Measurements from ENCODE around the gene GLI2.

GLI2 gene

GRCh38 chr2:120768112-120769048, 32.7 kb downstream of the GLI2 start:
- H4K8ac ChIP-seq (ENCODE audit: low read depth, low read length) = no peak overlapping the region
- H2BK12ac ChIP-seq (ENCODE audit: low read length) = no peak overlapping the region
- no peak overlapping the region for H2AFZ ChIP-seq (ENCODE audit: low read length)
- no peaks in the 10 kb centered on the region for H3K27me3 ChIP-seq (ENCODE audit: control insufficient read depth in 3 of 3, insufficient read depth in 3 of 3, low read depth in 1 of 3, low read length in 3 of 3)
- H3K4me3 ChIP-seq (ENCODE audit: low read length in 2 of 2) = no peak overlapping the region
- H3K18ac ChIP-seq (ENCODE audit: low read length) = no peak overlapping the region
- no peak overlapping the region for H3K14ac ChIP-seq (ENCODE audit: low read length)
- WGBS, 2 donors (ENCODE audit: extremely low coverage in 2 of 2, insufficient read length in 2 of 2, insufficient replicate concordance in 1 of 2) = no CpG with 5 or more reads among the region's 17 CpGs
- no peak overlapping the region for H3K27ac ChIP-seq (replicated peaks; ENCODE audit: low read length)
- peaks cover 2 to 22% of the 10 kb centered on the region in 2 donors for H3K36me3 ChIP-seq (replicated peaks in 1 of 2; ENCODE audit: control insufficient read depth in 2 of 2, insufficient read depth in 2 of 2, low read length in 2 of 2)
- DNase-seq (ENCODE audit: low spot score) = no peak
- no peak overlapping the region for H3K4me2 ChIP-seq (ENCODE audit: insufficient read depth, low read length, poor library complexity, severe bottlenecking)
- no peak overlapping the region for H2BK5ac ChIP-seq (ENCODE audit: low read length)
- no peak overlapping the region for H4K91ac ChIP-seq (ENCODE audit: low read depth, low read length, poor library complexity)
- no peak overlapping the region for H2BK15ac ChIP-seq (ENCODE audit: low read length)
- no peaks in the 10 kb centered on the region for H3K9me3 ChIP-seq (replicated peaks in 1 of 2; ENCODE audit: control insufficient read depth in 2 of 2, insufficient read depth in 1 of 2, low read depth in 1 of 2, low read length in 2 of 2)
- no peak overlapping the region for H3K4ac ChIP-seq (ENCODE audit: low read length)
- H2AK5ac ChIP-seq (ENCODE audit: low read depth, low read length) = no peak overlapping the region
- no peak overlapping the region for H3K9ac ChIP-seq (ENCODE audit: low read depth, low read length, poor library complexity)
- H3K79me1 ChIP-seq (ENCODE audit: low read depth, low read length) = peaks cover 29% of the 10 kb centered on the region
- no peak overlapping the region for H2BK120ac ChIP-seq (ENCODE audit: low read depth, low read length)
- H3K23ac ChIP-seq (ENCODE audit: low read depth, low read length, poor library complexity) = peak overlapping the region; percentile 5
- H3K4me1 ChIP-seq (ENCODE audit: control insufficient read depth in 2 of 2, insufficient read depth in 1 of 2, low read depth in 1 of 2, low read length in 2 of 2) = peaks cover 49 to 58% of the 10 kb centered on the region in 2 donors

DNA sequence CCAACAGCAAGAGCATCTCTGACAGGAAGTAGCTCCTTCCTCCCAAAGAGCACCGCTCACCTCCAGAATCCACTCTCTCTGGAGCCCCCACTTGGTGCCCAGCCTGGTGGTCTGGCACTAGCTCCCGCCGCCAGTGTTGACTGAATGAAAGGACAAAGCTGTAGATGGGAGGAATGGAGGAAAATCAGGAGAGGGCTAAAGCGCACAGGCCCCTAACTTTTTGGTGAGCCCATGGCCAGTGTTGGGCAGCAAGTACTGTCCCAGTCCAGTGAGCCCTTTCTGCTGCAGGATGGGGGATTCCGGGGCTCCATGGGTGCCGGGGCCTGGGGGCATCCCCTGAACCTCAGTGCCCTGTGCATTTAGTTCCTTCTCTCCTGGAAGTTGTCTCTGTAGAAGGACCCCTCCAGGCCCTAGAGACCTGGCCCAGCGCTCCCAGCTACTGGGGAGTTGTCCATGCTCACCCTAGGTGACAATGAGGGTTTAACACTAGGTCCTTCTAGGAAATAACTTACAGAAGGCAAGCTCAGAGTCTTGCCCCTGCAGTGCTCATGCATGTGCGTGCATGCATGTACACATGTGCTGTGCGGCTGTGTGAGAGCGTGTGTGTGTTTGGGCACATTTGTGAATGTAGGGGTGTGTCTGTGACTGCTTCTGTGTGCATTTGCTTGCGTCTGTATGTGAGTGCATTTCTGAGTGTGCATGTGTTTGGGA, 33.6 kb downstream of the GLI2 start:
- H3K79me1 ChIP-seq (ENCODE audit: low read depth, low read length) = peaks cover 29% of the 10 kb centered on the region
- H3K27ac ChIP-seq (replicated peaks; ENCODE audit: low read length) = no peak overlapping the region
- H3K23ac ChIP-seq (ENCODE audit: low read depth, low read length, poor library complexity) = no peak overlapping the region
- no peaks in the 10 kb centered on the region for H3K9me3 ChIP-seq (replicated peaks in 1 of 2; ENCODE audit: control insufficient read depth in 2 of 2, insufficient read depth in 1 of 2, low read depth in 1 of 2, low read length in 2 of 2)
- no peak overlapping the region for H2BK15ac ChIP-seq (ENCODE audit: low read length)
- peaks cover 44 to 51% of the 10 kb centered on the region in 2 donors for H3K4me1 ChIP-seq (ENCODE audit: control insufficient read depth in 2 of 2, insufficient read depth in 1 of 2, low read depth in 1 of 2, low read length in 2 of 2)
- no peak overlapping the region for H2BK5ac ChIP-seq (ENCODE audit: low read length)
- H2AK5ac ChIP-seq (ENCODE audit: low read depth, low read length) = no peak overlapping the region
- H3K14ac ChIP-seq (ENCODE audit: low read length) = peak overlapping the region; percentile 5
- DNase-seq (ENCODE audit: low spot score) = no peak
- H3K4me2 ChIP-seq (ENCODE audit: insufficient read depth, low read length, poor library complexity, severe bottlenecking) = no peak overlapping the region
- H3K9ac ChIP-seq (ENCODE audit: low read depth, low read length, poor library complexity) = no peak overlapping the region
- H2AFZ ChIP-seq (ENCODE audit: low read length) = no peak overlapping the region
- H3K18ac ChIP-seq (ENCODE audit: low read length) = no peak overlapping the region
- no peak overlapping the region for H4K8ac ChIP-seq (ENCODE audit: low read depth, low read length)
- peaks cover 2 to 22% of the 10 kb centered on the region in 2 donors for H3K36me3 ChIP-seq (replicated peaks in 1 of 2; ENCODE audit: control insufficient read depth in 2 of 2, insufficient read depth in 2 of 2, low read length in 2 of 2)
- no CpG with 5 or more reads among the region's 11 CpGs for WGBS, 2 donors (ENCODE audit: extremely low coverage in 2 of 2, insufficient read length in 2 of 2, insufficient replicate concordance in 1 of 2)
- no peak overlapping the region for H4K91ac ChIP-seq (ENCODE audit: low read depth, low read length, poor library complexity)
- no peaks in the 10 kb centered on the region for H3K27me3 ChIP-seq (ENCODE audit: control insufficient read depth in 3 of 3, insufficient read depth in 3 of 3, low read depth in 1 of 3, low read length in 3 of 3)
- H3K4me3 ChIP-seq (ENCODE audit: low read length in 2 of 2) = no peak overlapping the region
- no peak overlapping the region for H2BK120ac ChIP-seq (ENCODE audit: low read depth, low read length)
- no peak overlapping the region for H2BK12ac ChIP-seq (ENCODE audit: low read length)
- no peak overlapping the region for H3K4ac ChIP-seq (ENCODE audit: low read length)

DNA sequence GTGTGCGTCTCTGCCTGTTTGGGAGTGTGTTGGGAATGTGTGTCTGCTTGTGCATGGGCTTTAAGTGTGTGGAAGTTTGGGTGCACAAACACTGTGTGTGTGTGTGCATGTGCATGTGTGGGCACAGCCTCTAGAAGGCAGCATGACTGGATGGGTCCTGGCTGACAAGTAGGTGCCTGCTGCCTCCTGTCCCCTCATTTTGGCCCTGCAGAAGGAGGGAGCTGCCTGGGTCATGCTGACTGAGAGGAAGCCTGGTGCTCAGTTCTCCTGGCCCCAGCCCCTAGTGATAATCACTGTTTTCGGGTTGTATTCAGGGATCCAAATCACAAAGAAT, 34.1 kb downstream of the GLI2 start:
- WGBS, 2 donors (ENCODE audit: extremely low coverage in 2 of 2, insufficient read length in 2 of 2, insufficient replicate concordance in 1 of 2) = no CpG with 5 or more reads among the region's 2 CpGs
- no peak overlapping the region for H2BK5ac ChIP-seq (ENCODE audit: low read length)
- H2AFZ ChIP-seq (ENCODE audit: low read length) = no peak overlapping the region
- H3K4me3 ChIP-seq (ENCODE audit: low read length in 2 of 2) = no peak overlapping the region
- no peak overlapping the region for H2BK15ac ChIP-seq (ENCODE audit: low read length)
- H3K14ac ChIP-seq (ENCODE audit: low read length) = peak overlapping the region; percentile 5
- no peak overlapping the region for H2BK12ac ChIP-seq (ENCODE audit: low read length)
- H3K4me2 ChIP-seq (ENCODE audit: insufficient read depth, low read length, poor library complexity, severe bottlenecking) = no peak overlapping the region
- H3K18ac ChIP-seq (ENCODE audit: low read length) = no peak overlapping the region
- no peak overlapping the region for H4K91ac ChIP-seq (ENCODE audit: low read depth, low read length, poor library complexity)
- H3K27ac ChIP-seq (replicated peaks; ENCODE audit: low read length) = no peak overlapping the region
- H3K27me3 ChIP-seq (ENCODE audit: control insufficient read depth in 3 of 3, insufficient read depth in 3 of 3, low read depth in 1 of 3, low read length in 3 of 3) = no peaks in the 10 kb centered on the region
- H2AK5ac ChIP-seq (ENCODE audit: low read depth, low read length) = no peak overlapping the region
- H3K9ac ChIP-seq (ENCODE audit: low read depth, low read length, poor library complexity) = no peak overlapping the region
- peaks cover 39 to 46% of the 10 kb centered on the region in 2 donors for H3K4me1 ChIP-seq (ENCODE audit: control insufficient read depth in 2 of 2, insufficient read depth in 1 of 2, low read depth in 1 of 2, low read length in 2 of 2)
- H3K79me1 ChIP-seq (ENCODE audit: low read depth, low read length) = peaks cover 32% of the 10 kb centered on the region
- H4K8ac ChIP-seq (ENCODE audit: low read depth, low read length) = no peak overlapping the region
- H3K36me3 ChIP-seq (replicated peaks in 1 of 2; ENCODE audit: control insufficient read depth in 2 of 2, insufficient read depth in 2 of 2, low read length in 2 of 2) = peaks cover 2 to 25% of the 10 kb centered on the region in 2 donors
- no peak overlapping the region for H3K23ac ChIP-seq (ENCODE audit: low read depth, low read length, poor library complexity)
- DNase-seq (ENCODE audit: low spot score) = no peak
- H3K4ac ChIP-seq (ENCODE audit: low read length) = no peak overlapping the region
- no peaks in the 10 kb centered on the region for H3K9me3 ChIP-seq (replicated peaks in 1 of 2; ENCODE audit: control insufficient read depth in 2 of 2, insufficient read depth in 1 of 2, low read depth in 1 of 2, low read length in 2 of 2)
- no peak overlapping the region for H2BK120ac ChIP-seq (ENCODE audit: low read depth, low read length)

DNA sequence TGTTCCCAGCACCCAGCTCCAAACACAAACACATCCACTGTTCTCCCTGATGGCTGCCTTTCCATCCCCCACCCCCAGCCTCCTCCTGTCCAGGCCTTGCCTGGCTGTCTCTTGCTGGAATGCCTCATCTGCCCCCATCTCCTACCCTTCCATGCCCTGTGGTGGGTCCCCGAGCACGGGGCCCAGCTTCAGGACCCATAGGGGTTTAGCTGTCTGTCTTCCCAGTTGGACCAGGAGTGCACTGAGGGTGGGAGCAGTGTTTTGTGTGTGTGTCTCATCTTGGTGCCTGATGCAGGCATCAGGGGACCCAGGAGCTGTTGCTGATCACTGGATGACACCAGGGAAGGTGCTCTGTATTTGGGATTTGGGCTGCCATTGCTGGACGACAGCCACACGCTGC, 34.5 kb downstream of the GLI2 start:
- H3K4ac ChIP-seq (ENCODE audit: low read length) = no peak overlapping the region
- H3K14ac ChIP-seq (ENCODE audit: low read length) = no peak overlapping the region
- H2AK5ac ChIP-seq (ENCODE audit: low read depth, low read length) = no peak overlapping the region
- H3K9ac ChIP-seq (ENCODE audit: low read depth, low read length, poor library complexity) = no peak overlapping the region
- no peak overlapping the region for H4K8ac ChIP-seq (ENCODE audit: low read depth, low read length)
- no peak overlapping the region for H2BK5ac ChIP-seq (ENCODE audit: low read length)
- H3K4me1 ChIP-seq (ENCODE audit: control insufficient read depth in 2 of 2, insufficient read depth in 1 of 2, low read depth in 1 of 2, low read length in 2 of 2) = peaks cover 35 to 42% of the 10 kb centered on the region in 2 donors
- H2BK12ac ChIP-seq (ENCODE audit: low read length) = no peak overlapping the region
- no peak overlapping the region for H4K91ac ChIP-seq (ENCODE audit: low read depth, low read length, poor library complexity)
- no peaks in the 10 kb centered on the region for H3K9me3 ChIP-seq (replicated peaks in 1 of 2; ENCODE audit: control insufficient read depth in 2 of 2, insufficient read depth in 1 of 2, low read depth in 1 of 2, low read length in 2 of 2)
- peaks cover 33% of the 10 kb centered on the region for H3K79me1 ChIP-seq (ENCODE audit: low read depth, low read length)
- H2BK120ac ChIP-seq (ENCODE audit: low read depth, low read length) = no peak overlapping the region
- H2BK15ac ChIP-seq (ENCODE audit: low read length) = no peak overlapping the region
- H3K36me3 ChIP-seq (replicated peaks in 1 of 2; ENCODE audit: control insufficient read depth in 2 of 2, insufficient read depth in 2 of 2, low read length in 2 of 2) = peaks cover 2 to 25% of the 10 kb centered on the region in 2 donors
- H2AFZ ChIP-seq (ENCODE audit: low read length) = no peak overlapping the region
- no peak overlapping the region for H3K4me2 ChIP-seq (ENCODE audit: insufficient read depth, low read length, poor library complexity, severe bottlenecking)
- H3K27ac ChIP-seq (replicated peaks; ENCODE audit: low read length) = no peak overlapping the region
- no peak overlapping the region for H3K23ac ChIP-seq (ENCODE audit: low read depth, low read length, poor library complexity)
- no peaks in the 10 kb centered on the region for H3K27me3 ChIP-seq (ENCODE audit: control insufficient read depth in 3 of 3, insufficient read depth in 3 of 3, low read depth in 1 of 3, low read length in 3 of 3)
- no peak for DNase-seq (ENCODE audit: low spot score)
- H3K18ac ChIP-seq (ENCODE audit: low read length) = peak overlapping the region; percentile 23
- no peak overlapping the region for H3K4me3 ChIP-seq (ENCODE audit: low read length in 2 of 2)
- WGBS, 2 donors (ENCODE audit: extremely low coverage in 2 of 2, insufficient read length in 2 of 2, insufficient replicate concordance in 1 of 2) = no CpG with 5 or more reads among the region's 4 CpGs

Measured in neuronal stem cell (in vitro differentiated cells).